ENCODE measurements around the gene BPIFB4. TPM values are rescaled to one million over a fixed set of nuclear protein-coding genes. Genes with fewer than 3 reads are reported as not detected.
A peak's percentile ranks its signal among the peaks of the same experiment; 100 is the strongest.

BPIFB4 gene
- polyA plus RNA-seq, 6 donors from 2014 or later = not detected

DNA sequence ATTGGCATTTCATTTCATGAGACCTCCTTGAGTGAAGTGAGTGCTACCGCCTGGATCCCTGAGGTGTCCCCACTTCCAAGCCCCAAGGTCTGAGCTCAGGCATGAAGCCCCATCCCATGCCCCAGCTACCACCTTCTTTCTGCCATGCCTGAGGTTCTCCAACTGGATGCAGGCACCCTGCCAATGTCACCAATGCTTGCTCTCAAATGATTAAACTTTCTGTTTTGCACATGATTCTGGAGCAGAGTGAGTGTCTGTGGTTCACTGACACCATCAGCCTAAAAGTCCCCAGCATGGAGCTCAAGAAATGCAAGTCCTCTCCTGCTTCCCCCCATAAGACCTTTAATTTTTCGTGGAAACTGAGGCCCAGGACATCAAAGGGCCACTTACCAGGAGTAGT lies 44.8 kb downstream of the BPIFB4 start:
- no peak overlapping the region for H3K27ac Mint-ChIP-seq
- no peak overlapping the region for H3K4me3 Mint-ChIP-seq
- peaks cover 2 to 12% (median 7%) of the 10 kb centered on the region in 7 donors for H3K9me3 Mint-ChIP-seq
- DNase-seq (no peak), ATAC-seq (ENCODE audit: low read depth in 2 of 2) (no peak)
- no peaks in the 10 kb centered on the region for H3K4me1 Mint-ChIP-seq
- H3K27me3 Mint-ChIP-seq = peaks cover 24 to 47% (median 37%) of the 10 kb centered on the region in 3 donors
- peaks cover 0 to 6% of the 10 kb centered on the region in 2 donors for H3K36me3 Mint-ChIP-seq

GRCh38 chr20:33124994-33125393 lies 45.6 kb downstream of the BPIFB4 start:
- Mint-ChIP-seq H3K9me3 (peaks cover 2 to 12% (median 7%) of the 10 kb centered on the region in 7 donors), H3K27ac (no peak overlapping the region), H3K4me1 (no peaks in the 10 kb centered on the region), H3K36me3 (peaks cover 0 to 6% of the 10 kb centered on the region in 2 donors), H3K27me3 (peaks cover 20 to 53% (median 36%) of the 10 kb centered on the region in 3 donors), H3K4me3 (peak overlapping the region in 2 of 8 donors; percentile 4 to 6)
- no peak for ATAC-seq (ENCODE audit: low read depth in 2 of 2)
- no peak for DNase-seq

GRCh38 chr20:33125983-33126382 lies 46.5 kb downstream of the BPIFB4 start:
- no peak overlapping the region for H3K27ac Mint-ChIP-seq
- ATAC-seq (ENCODE audit: low read depth in 2 of 2) (no peak), DNase-seq (no peak)
- no peaks in the 10 kb centered on the region for H3K4me1 Mint-ChIP-seq
- H3K9me3 Mint-ChIP-seq = peaks cover 2 to 12% (median 7%) of the 10 kb centered on the region in 7 donors
- peaks cover 20 to 53% (median 41%) of the 10 kb centered on the region in 3 donors for H3K27me3 Mint-ChIP-seq
- H3K36me3 Mint-ChIP-seq = peaks cover 0 to 6% of the 10 kb centered on the region in 2 donors
- H3K4me3 Mint-ChIP-seq = no peak overlapping the region

- DNase-seq (no peak), ATAC-seq (ENCODE audit: low read depth in 2 of 2) (no peak)
- Mint-ChIP-seq H3K27ac (no peak overlapping the region), H3K36me3 (no peaks in the 10 kb centered on the region), H3K9me3 (peaks cover 0 to 7% (median 4%) of the 10 kb centered on the region in 7 donors), H3K27me3 (peaks cover 15 to 44% (median 35%) of the 10 kb centered on the region in 3 donors), H3K4me1 (no peaks in the 10 kb centered on the region), H3K4me3 (no peak overlapping the region)
Measured at GRCh38 chr20:33127422-33128097, 48.1 kb downstream of the BPIFB4 start.

- Mint-ChIP-seq H3K27ac (no peak overlapping the region), H3K27me3 (peaks cover 11 to 17% (median 14%) of the 10 kb centered on the region in 3 donors), H3K9me3 (no peaks in the 10 kb centered on the region), H3K36me3 (no peaks in the 10 kb centered on the region), H3K4me1 (no peaks in the 10 kb centered on the region), H3K4me3 (no peak overlapping the region)
- no peak for ATAC-seq (ENCODE audit: low read depth in 2 of 2)
- DNase-seq = no peak
Measured at GRCh38 chr20:33130568-33131061, 51.2 kb downstream of the BPIFB4 start.

DNA sequence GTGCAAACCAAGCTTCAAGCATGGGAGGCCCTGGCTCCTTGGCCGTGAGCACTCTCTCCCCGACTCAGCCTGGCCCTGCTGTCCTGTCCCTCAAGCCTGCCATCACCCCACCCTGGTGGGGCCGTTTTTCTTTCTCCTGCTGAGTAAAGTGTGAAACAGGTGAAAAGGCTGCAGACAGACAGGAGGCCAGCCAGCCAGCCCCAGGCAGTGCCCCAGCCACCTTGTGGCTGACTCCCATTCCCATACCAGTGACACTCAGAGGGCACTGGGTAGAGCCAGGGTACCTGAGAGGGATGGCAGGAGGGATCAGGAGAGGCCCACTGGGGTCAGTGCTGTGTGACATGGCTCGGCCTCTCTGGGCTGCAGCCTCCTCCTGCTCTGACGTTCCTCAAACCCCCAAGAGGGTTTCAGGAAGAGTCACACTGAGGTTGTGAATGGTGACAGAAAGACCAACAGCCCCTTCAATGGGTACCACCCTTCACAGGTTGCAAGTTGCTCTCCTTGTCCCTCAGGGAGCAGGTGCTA lies 52.6 kb downstream of the BPIFB4 start:
- DNase-seq (no peak), ATAC-seq (ENCODE audit: low read depth in 2 of 2) (no peak)
- H3K27me3 Mint-ChIP-seq = peaks cover 7 to 10% (median 10%) of the 10 kb centered on the region in 3 donors
- H3K4me1 Mint-ChIP-seq = no peaks in the 10 kb centered on the region
- H3K4me3 Mint-ChIP-seq = no peak overlapping the region
- H3K27ac Mint-ChIP-seq = no peak overlapping the region
- H3K36me3 Mint-ChIP-seq = no peaks in the 10 kb centered on the region
- H3K9me3 Mint-ChIP-seq = no peaks in the 10 kb centered on the region

DNA sequence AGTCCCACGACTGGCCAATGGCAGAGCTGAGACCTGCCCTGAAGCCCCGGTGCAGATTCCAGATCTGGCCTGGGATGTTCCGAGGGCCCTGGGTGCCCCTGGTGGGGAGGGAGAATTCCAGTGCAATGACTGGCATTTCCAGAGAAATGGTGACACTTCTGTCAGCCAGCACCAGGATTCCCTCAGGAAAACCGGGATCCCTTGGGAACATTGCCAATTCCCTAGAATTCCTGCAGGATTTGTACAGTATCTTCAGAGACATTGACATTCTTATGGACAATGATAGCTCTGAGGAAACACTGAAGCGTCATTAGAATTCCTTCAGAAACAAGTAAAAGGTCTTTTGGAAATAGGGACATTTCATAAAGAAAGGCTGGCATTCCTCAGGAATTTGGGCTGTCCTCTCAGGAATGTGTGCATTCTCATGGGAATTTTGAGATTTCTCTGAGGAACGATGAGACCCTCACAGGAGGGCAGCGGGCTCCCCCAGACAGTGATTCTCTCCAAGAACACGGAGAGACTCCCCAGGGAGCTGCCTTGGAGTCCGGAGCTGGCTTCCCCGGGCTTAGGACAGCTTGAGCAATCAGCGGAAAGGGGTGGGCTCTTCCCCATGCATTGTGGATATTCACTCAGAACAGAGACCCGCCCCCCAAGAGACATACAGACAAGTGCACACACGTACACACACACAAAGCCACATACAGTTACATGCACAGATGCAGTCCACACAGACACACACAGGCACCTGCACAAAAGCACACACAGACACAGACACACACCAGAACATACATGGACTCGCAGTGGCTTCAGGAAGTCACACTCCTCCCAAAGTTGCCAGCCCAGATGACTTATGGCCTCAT lies 53.3 kb downstream of the BPIFB4 start:
- H3K4me3 Mint-ChIP-seq = peak overlapping the region in 1 of 8 donors; percentile 34
- no peaks in the 10 kb centered on the region for H3K9me3 Mint-ChIP-seq
- no peak for ATAC-seq (ENCODE audit: low read depth in 2 of 2)
- H3K36me3 Mint-ChIP-seq = no peaks in the 10 kb centered on the region
- DNase-seq = no peak
- no peaks in the 10 kb centered on the region for H3K4me1 Mint-ChIP-seq
- H3K27ac Mint-ChIP-seq = peak overlapping the region in 1 of 6 donors; percentile 39
- H3K27me3 Mint-ChIP-seq = peaks cover 7 to 10% (median 10%) of the 10 kb centered on the region in 3 donors

DNA sequence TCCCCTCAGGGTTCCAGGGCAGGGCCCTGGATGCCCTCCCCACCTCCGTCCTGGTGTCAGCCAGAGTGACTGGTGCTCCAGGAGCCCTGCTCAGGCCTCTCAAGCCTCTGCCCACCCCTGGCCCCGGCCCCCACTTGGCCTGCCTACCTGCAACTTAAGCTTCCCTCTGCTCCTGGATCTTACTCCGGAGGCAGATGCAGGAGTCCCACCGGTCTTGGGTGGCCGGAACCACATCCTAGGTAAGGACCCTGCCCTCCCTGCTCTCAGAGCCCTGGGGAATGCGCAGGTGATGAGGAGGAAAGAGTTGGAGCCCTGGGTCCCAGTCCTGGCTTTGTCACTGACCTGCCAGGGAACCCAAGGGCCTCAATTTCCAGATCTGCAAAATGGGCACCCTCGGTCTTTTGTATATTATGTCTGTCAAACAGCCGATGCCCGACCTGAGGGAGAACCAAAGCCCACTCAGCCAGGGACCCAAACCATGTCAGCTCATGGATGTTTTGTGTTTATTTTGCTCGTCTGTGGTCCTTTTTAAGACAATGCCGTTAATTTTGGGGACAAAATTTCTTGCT lies 54.0 kb downstream of the BPIFB4 start:
- DNase-seq = no peak
- no peak for ATAC-seq (ENCODE audit: low read depth in 2 of 2)
- H3K27me3 Mint-ChIP-seq = peaks cover 7 to 10% (median 10%) of the 10 kb centered on the region in 3 donors
- H3K36me3 Mint-ChIP-seq = no peaks in the 10 kb centered on the region
- H3K27ac Mint-ChIP-seq = no peak overlapping the region
- no peaks in the 10 kb centered on the region for H3K4me1 Mint-ChIP-seq
- H3K4me3 Mint-ChIP-seq = no peak overlapping the region
- H3K9me3 Mint-ChIP-seq = no peaks in the 10 kb centered on the region

DNA sequence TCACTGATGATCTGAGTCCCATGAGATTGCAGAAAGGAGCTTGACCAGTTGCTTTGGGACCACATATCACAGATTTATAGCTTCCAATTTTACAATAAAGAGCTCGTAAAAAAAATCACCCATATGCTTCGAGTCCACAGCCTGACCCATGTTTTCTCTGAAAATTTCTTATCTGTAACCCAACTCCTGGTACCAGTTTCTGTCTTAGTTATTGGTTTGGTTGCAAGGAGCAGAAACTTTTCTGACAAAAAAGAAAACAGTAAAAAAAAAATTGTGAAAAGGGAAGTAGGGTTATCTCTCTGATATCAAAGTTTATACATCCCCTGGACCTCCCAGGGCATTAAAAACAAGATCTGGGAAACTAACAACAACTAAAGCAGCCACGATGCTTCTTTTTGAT lies 57.8 kb downstream of the BPIFB4 start:
- Mint-ChIP-seq H3K4me1 (no peaks in the 10 kb centered on the region), H3K4me3 (no peak overlapping the region), H3K27ac (no peak overlapping the region), H3K36me3 (no peaks in the 10 kb centered on the region), H3K27me3 (peaks cover 0 to 7% (median 0%) of the 10 kb centered on the region in 3 donors), H3K9me3 (no peaks in the 10 kb centered on the region)
- DNase-seq (no peak), ATAC-seq (ENCODE audit: low read depth in 2 of 2) (no peak)

- no peaks in the 10 kb centered on the region for H3K36me3 Mint-ChIP-seq
- no peaks in the 10 kb centered on the region for H3K4me1 Mint-ChIP-seq
- no peak overlapping the region for H3K4me3 Mint-ChIP-seq
- ATAC-seq (ENCODE audit: low read depth in 2 of 2) (no peak), DNase-seq (no peak)
- H3K27ac Mint-ChIP-seq = no peak overlapping the region
- peaks cover 4 to 14% (median 5%) of the 10 kb centered on the region in 3 donors for H3K27me3 Mint-ChIP-seq
- H3K9me3 Mint-ChIP-seq = peaks cover 0 to 7% (median 0%) of the 10 kb centered on the region in 7 donors
Measured at GRCh38 chr20:33139467-33139866, 60.0 kb downstream of the BPIFB4 start.

- peaks cover 31 to 45% (median 44%) of the 10 kb centered on the region in 3 donors for H3K27me3 Mint-ChIP-seq
- DNase-seq (no peak), ATAC-seq (ENCODE audit: low read depth in 2 of 2) (no peak)
- no peaks in the 10 kb centered on the region for H3K36me3 Mint-ChIP-seq
- peaks cover 0 to 7% (median 2%) of the 10 kb centered on the region in 7 donors for H3K9me3 Mint-ChIP-seq
- no peak overlapping the region for H3K4me3 Mint-ChIP-seq
- no peak overlapping the region for H3K27ac Mint-ChIP-seq
- no peaks in the 10 kb centered on the region for H3K4me1 Mint-ChIP-seq
Measured at GRCh38 chr20:33145521-33145920, 66.1 kb downstream of the BPIFB4 start.

DNA sequence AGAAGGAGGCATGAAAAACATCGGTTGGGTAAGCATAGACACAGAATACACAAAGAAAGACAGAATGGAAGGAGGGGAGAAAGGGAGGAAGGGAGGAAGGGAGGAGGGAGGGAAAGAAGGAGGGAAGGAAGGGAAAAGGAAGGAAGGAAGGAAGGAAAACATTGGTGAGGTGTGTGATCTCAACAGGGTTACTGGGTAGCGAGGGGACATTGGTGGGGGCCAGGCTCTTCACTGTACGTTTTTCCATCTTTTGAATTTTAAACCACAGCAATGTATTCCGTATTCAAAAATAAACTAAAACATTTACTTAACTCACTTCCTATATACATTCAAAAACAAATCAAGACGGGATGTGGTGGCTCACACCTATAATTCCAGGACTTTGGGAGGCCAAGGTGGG lies 67.9 kb downstream of the BPIFB4 start:
- H3K27ac Mint-ChIP-seq = no peak overlapping the region
- peaks cover 37 to 46% (median 44%) of the 10 kb centered on the region in 3 donors for H3K27me3 Mint-ChIP-seq
- DNase-seq = no peak
- H3K36me3 Mint-ChIP-seq = no peaks in the 10 kb centered on the region
- peaks cover 0 to 7% (median 2%) of the 10 kb centered on the region in 7 donors for H3K9me3 Mint-ChIP-seq
- no peak overlapping the region for H3K4me3 Mint-ChIP-seq
- no peaks in the 10 kb centered on the region for H3K4me1 Mint-ChIP-seq
- no peak for ATAC-seq (ENCODE audit: low read depth in 2 of 2)

- H3K36me3 Mint-ChIP-seq = no peaks in the 10 kb centered on the region
- ATAC-seq (ENCODE audit: low read depth in 2 of 2) (no peak), DNase-seq (no peak)
- H3K4me3 Mint-ChIP-seq = no peak overlapping the region
- H3K27ac Mint-ChIP-seq = no peak overlapping the region
- H3K27me3 Mint-ChIP-seq = peaks cover 41 to 52% (median 48%) of the 10 kb centered on the region in 3 donors
- H3K4me1 Mint-ChIP-seq = no peaks in the 10 kb centered on the region
- peaks cover 0 to 7% (median under 1%) of the 10 kb centered on the region in 7 donors for H3K9me3 Mint-ChIP-seq
Measured at GRCh38 chr20:33148040-33148439, 68.6 kb downstream of the BPIFB4 start.

All from naive B cell (primary cell).